ENCODE measurements around the gene APBB1. TPM values are rescaled to one million over a fixed set of nuclear protein-coding genes. Genes with fewer than 3 reads are reported as not detected.

Gene APBB1
- total RNA-seq, 1 experiment from 2014 or later: 24.4 TPM

DNA sequence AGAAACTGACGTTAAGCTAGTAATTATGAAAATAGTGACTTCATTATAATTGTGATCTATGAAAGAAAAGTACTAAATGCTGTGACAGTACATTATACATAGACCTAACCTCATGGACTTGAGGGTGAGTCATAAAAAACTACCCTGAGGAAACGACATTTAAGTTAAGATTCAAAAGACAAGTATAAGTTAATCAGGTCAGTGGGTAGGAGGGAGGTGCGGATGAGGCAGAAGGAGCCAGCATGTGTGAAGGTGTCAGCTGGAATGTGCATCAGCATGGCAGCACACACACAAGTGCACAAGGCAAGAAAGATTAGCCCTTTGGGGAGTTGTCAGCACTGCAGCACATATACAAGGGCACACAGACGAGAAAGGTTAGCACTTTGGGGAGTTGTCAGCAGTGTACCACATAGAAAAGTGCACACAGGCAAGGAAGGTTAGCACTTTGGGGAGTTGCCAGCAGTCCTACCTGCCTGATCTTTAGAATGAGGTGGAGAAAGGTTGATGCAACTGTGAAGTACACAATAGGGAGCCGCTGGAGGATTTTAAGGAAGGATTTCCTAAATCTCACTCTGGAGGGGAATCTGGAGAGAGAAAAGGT lies 67.0 kb downstream of the APBB1 start:
- no peak for DNase-seq (ENCODE audit: low read depth)

DNA sequence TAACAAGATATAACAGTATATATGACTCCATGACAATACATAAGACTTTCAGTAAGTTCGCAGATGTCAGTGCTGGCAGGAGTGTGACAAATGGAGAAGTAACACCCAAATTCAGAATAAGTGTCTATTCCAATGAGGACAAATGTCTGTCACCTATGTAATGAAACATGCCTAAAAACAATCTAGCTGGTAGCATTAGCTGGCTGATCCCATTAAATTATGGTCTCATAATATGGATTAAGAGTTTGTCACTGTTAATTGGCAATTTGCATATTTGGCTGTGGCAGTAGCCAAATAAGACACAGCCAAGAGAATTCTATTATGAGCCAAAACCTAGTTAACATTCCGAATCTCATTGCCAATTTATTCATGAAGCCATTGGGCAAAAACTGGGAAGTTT lies 68.4 kb downstream of the APBB1 start:
- no peak for DNase-seq (ENCODE audit: low read depth)

GRCh38 chr11:6350043-6350442 lies 68.9 kb downstream of the APBB1 start:
- DNase-seq (ENCODE audit: low read depth): no peak

- no peak for DNase-seq (ENCODE audit: low read depth)
Observed at GRCh38 chr11:6345366-6345765, 73.5 kb downstream of the APBB1 start.

Other genes with a start within 250 kb of the APBB1 start
- not detected in 2 replicates for gene OR52B2, start 248.8 kb downstream of the APBB1 start, total RNA-seq (2014; rRNA removed; shearing (Covaris generic))
- gene OR52W1, start 219.9 kb downstream of the APBB1 start, total RNA-seq (2014; rRNA removed; shearing (Covaris generic)): not detected in 2 replicates
- gene C11orf42, start 213.5 kb downstream of the APBB1 start, total RNA-seq (2014; rRNA removed; shearing (Covaris generic)): not detected in 2 replicates
- 7.0 and 11.3 TPM in 2 replicates for gene FHIP1B, start 184.5 kb downstream of the APBB1 start, total RNA-seq (2014; rRNA removed; shearing (Covaris generic))
- not detected in 2 replicates for gene CNGA4, start 180.0 kb downstream of the APBB1 start, total RNA-seq (2014; rRNA removed; shearing (Covaris generic))
- 0.86 TPM in 1 of 2 replicates, not detected in the other for gene CCKBR, start 159.3 kb downstream of the APBB1 start, total RNA-seq (2014; rRNA removed; shearing (Covaris generic))
- 114 and 146 TPM in 2 replicates for gene CAVIN3, start 98.6 kb downstream of the APBB1 start, total RNA-seq (2014; rRNA removed; shearing (Covaris generic))
- 105 and 124 TPM in 2 replicates for gene SMPD1, start 28.6 kb downstream of the APBB1 start, total RNA-seq (2014; rRNA removed; shearing (Covaris generic))
- gene HPX, start 21.9 kb upstream of the APBB1 start, total RNA-seq (2014; rRNA removed; shearing (Covaris generic)): not detected in 2 replicates
- 10.3 and 10.4 TPM in 2 replicates for gene TRIM3, start 54.8 kb upstream of the APBB1 start, total RNA-seq (2014; rRNA removed; shearing (Covaris generic))
- 66.8 and 84.0 TPM in 2 replicates for gene ARFIP2, start 62.2 kb upstream of the APBB1 start, total RNA-seq (2014; rRNA removed; shearing (Covaris generic))
- gene TIMM10B, start 62.4 kb upstream of the APBB1 start, total RNA-seq (2014; rRNA removed; shearing (Covaris generic)): 36.6 and 53.2 TPM in 2 replicates
- 1.3 and 1.4 TPM in 2 replicates for gene DNHD1, start 78.2 kb upstream of the APBB1 start, total RNA-seq (2014; rRNA removed; shearing (Covaris generic))
- 18.0 and 18.8 TPM in 2 replicates for gene RRP8, start 184.5 kb upstream of the APBB1 start, total RNA-seq (2014; rRNA removed; shearing (Covaris generic))
- 152 and 201 TPM in 2 replicates for gene ILK, start 184.7 kb upstream of the APBB1 start, total RNA-seq (2014; rRNA removed; shearing (Covaris generic))
- 108 and 133 TPM in 2 replicates for gene TAF10, start 193.1 kb upstream of the APBB1 start, total RNA-seq (2014; rRNA removed; shearing (Covaris generic))
- gene TPP1, start 200.3 kb upstream of the APBB1 start, total RNA-seq (2014; rRNA removed; shearing (Covaris generic)): 57.4 and 94.6 TPM in 2 replicates
- 4.6 and 8.8 TPM in 2 replicates for gene DCHS1, start 236.7 kb upstream of the APBB1 start, total RNA-seq (2014; rRNA removed; shearing (Covaris generic))

Measured in M059J (cell line).